Upper lobe of left lung (tissue), 4 donors: ENCODE data around the gene HS3ST5.

ENCODE experiments used
- CTCF ChIP-seq, 6 experiments: fragments of 450-650 bp in 4 of 6; fragments of 200-600 bp in 2 of 6; sonication (generic) in 2 of 6; IDR thresholded peaks; one replicate each; pipeline ENCODE4 v1.5.1; 2016 to 2019; ENCODE audit warnings: antibody characterized with exemption in 6 of 6
- POLR2A ChIP-seq, 4 donors: fragments of 450-650 bp; IDR thresholded peaks; one replicate each; pipeline ENCODE4 v1.5.1; 2016 to 2017; ENCODE audit warnings: antibody characterized with exemption in 4 of 4, mild to moderate bottlenecking in 2 of 4

GRCh38 chr6:114138577-114139248, 204.1 kb downstream of the HS3ST5 start:
- no peak for TF ChIP-seq POLR2A (IDR thresholded peaks at IDR 0.05)
- no peak for TF ChIP-seq CTCF (IDR thresholded peaks at IDR 0.05)
